ENCODE data around the gene LRP5. TPM values are rescaled to one million over a fixed set of nuclear protein-coding genes. Genes with fewer than 3 reads are reported as not detected.
"Not testable (repeated sequence)": the region's sequence is repeated elsewhere in the genome, so short reads cannot be mapped to it uniquely, and the experiment has no call there.

Gene LRP5
- polyA plus RNA-seq, 10 donors = 38.0 to 66.2 (median 46.8) TPM

DNA sequence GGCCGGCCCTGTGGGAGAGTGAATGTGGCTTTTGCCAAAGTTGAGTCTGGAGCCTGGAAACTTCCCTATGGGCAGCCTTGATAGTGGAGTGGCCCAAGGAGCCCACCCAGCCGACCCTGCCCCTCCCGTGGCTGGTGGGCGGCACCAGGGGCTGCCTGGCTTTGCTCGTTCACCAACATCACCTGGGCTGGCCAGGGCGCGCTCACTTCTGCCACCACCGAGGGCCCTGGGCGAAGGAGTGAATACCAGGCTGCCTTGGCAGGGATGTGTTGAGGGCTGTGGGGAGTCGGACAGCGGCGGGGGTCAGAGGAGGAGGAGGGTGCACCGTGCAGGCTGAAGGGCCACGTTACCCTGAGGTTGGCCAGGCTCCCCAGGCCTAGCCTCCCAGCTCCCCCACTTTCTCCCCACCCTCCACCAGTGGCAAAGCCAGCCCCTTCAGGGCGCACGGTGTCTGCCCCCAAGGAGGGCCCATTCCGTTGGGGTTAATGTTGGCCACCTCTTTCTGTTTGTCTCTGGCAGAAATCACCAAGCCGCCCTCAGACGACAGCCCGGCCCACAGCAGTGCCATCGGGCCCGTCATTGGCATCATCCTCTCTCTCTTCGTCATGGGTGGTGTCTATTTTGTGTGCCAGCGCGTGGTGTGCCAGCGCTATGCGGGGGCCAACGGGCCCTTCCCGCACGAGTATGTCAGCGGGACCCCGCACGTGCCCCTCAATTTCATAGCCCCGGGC lies 125.7 kb downstream of the LRP5 start:
- no peak for DNase-seq

DNA sequence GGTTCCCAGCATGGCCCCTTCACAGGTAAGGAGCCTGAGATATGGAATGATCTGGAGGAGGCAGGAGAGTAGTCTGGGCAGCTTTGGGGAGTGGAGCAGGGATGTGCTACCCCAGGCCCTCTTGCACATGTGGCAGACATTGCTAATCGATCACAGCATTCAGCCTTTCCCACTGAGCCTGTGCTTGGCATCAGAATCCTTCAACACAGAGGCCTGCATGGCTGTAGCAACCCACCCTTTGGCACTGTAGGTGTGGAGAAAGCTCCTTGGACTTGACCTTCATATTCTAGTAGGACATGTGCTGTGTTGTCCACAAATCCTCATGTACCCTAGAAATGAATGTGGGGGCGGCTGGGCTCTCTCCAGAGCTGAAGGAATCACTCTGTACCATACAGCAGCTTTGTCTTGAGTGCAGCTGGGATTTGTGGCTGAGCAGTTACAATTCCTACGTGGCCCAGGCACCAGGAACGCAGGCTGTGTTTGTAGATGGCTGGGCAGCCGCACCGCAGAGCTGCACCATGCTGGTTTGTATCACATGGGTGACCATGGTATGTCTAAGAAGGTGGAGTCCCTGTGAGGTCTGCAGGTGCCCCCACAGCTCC lies 126.4 kb downstream of the LRP5 start:
- no peak for DNase-seq

DNA sequence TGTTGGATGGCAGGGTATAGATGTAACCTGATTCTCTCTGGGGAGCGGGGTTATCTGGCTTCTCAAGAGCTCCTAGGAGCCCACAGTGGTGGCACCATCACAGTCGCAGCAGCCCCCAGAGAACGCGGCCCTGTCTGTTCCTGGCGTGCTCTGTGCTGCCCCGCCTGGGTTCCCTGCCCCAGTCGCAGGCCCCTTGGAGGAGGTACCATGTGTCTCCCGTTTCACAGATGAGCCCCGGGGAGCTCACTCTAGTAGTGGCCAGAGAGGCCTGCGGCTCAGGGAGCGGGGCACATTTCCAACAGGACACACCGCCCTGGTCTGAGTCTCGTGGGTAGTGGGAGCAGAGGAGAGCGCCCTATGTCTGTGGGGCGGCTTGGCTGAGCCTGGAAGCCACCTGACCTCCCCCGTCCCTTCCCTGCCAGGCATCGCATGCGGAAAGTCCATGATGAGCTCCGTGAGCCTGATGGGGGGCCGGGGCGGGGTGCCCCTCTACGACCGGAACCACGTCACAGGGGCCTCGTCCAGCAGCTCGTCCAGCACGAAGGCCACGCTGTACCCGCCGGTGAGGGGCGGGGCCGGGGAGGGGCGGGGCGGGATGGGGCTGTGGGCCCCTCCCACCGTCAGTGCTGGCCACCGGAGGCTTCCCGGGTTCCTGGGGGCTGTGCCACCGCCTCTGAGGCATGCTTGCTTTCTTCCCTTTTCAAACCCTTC lies 127.1 kb downstream of the LRP5 start:
- no peak for DNase-seq

DNA sequence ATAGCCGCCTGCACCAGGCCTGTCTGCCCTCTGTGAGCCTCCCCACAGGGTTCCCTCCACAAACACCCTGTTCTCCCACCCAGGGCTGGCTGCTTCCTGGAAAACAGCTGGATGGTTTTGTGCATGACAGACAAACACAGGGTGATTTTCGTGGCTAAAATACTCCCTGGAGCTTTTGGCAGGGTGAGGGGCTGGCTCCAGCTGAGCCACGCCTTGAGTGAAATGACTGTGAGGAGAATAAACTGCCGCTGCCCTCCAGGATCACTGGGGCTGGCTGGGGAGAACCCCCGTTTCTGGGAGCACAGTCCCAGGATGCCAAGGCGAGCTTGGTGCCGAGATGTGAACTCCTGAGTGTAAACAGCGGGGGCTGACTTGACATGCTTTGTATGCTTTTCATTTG lies 127.8 kb downstream of the LRP5 start:
- DNase-seq = no peak

DNA sequence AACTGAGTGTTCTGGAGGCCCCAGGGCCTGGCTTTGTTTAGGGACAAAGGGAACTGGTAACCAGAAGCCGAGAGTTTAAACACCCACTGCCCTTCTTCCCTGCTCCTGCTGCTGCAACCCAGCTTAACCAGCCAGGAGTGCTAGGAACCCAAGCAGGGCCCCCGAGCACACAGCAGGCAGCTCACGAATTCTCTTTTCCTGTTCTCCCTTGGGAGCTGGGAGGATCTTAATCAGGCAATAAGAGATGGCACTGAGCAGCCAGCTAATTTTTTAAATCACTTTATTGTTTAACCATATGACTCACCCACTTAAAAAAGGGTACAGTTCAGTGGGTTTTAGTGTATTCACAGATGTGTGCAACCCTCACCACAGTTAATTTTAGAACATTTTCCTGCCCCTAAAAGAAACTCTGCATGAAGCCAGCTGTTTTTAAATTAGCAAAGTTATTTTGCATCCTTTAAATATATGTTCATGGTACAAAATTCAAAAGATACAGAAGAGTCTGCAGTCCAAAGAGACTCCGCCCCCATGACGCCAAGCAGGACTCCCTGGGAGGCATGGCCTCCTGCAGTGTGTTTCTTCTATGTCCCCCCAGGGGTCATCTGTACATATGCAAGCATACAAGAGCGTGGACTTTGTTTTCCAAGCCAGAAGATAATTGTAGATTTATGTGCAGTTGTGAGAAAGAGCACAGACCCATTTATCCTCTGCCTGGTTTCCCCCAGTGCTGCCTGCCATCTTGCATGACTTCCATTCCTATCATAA lies 129.3 kb downstream of the LRP5 start:
- DNase-seq = no peak

DNA sequence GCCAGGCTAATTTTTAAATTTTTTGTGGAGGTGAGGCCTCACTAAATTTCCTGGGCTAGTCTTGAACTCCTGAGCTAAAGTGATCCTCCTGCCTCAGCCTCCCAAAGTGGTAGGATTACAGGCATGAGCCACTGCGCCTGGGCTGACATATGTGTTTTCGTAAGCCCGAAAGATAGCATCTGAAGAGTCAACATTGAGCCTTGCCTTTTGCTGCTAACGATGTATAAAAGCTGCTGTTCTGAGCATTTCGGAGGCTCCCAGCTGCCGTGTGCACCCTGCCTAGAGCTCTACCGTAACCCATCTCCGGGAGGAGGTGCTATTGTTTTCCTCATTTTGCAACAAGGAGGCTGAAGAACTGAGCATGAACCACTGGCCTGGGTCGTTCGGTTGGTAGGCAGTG lies 130.0 kb downstream of the LRP5 start:
- no peak for DNase-seq

DNA sequence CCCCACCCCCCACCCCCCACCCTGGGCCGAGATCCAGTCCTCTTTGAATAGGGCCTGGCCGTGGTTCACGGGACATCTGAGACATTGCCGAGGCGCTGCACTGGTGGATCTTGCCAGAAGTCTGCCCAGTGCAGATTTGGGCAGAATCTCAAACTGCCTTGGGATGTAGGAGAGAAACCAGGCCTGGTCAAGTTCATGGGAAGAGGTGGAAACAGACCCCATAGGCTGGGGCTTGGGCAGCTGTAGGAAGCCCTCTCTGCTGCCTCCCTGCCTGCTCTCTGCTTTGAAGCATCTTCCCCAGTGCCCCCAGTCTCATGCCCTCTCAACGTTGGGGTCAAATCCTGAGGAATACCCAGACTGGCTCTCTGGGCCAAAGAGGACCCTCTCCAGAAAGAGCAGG lies 132.2 kb downstream of the LRP5 start:
- no peak for DNase-seq

DNA sequence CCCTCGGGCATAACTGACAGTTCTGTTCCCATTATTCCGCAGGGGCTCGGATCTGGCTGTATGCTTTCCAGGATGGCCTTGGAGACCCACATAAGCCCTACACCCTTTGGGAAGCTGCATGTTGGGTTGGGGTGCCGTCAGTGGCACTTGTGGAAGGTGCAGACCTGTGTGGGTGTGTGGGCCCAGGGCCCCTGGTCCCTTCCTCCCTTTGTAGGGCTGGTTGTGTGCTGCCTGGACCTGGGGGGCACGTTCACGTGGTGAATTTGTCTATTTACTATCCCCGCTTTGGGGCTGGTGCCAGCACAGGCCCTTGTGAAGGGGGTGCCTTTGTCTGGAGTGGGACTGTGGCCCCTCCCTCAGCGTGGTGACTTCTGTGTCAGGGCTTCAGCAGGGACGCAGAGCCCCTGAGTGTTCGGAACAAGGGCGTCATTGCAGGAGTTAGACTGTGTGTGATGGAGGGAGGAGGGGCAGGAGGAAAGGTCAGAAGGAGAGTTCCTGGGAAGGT lies 133.2 kb downstream of the LRP5 start:
- DNase-seq = no peak

DNA sequence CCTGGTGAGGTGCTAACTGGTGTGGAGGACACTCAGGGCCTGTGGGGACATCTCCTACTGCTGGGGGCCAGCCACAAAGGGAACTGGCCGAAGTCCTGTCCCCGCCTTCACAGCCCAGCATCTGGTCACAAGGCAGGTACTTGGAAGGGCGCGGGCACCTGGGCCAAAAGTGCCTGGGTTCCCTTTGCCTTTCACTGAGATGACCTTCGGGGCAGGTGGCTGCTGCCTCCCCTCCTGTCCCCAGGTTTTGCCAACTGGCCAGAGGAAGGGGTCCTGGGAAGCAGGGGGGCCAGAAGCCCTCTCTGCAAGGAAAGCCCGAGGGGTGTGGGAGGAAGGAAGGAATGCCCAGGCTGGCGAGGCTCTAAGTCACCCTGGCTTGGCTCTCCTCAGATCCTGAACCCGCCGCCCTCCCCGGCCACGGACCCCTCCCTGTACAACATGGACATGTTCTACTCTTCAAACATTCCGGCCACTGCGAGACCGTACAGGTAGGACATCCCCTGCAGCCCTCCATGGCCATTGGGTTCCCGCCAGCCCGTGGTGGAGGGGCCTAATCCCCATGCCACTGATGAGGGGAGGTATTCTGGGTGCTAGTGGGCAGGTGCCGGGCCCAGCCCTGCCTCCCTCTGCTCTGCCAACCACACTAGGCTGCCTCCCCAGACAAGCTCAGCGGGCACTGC lies 133.8 kb downstream of the LRP5 start:
- no peak for DNase-seq

DNA sequence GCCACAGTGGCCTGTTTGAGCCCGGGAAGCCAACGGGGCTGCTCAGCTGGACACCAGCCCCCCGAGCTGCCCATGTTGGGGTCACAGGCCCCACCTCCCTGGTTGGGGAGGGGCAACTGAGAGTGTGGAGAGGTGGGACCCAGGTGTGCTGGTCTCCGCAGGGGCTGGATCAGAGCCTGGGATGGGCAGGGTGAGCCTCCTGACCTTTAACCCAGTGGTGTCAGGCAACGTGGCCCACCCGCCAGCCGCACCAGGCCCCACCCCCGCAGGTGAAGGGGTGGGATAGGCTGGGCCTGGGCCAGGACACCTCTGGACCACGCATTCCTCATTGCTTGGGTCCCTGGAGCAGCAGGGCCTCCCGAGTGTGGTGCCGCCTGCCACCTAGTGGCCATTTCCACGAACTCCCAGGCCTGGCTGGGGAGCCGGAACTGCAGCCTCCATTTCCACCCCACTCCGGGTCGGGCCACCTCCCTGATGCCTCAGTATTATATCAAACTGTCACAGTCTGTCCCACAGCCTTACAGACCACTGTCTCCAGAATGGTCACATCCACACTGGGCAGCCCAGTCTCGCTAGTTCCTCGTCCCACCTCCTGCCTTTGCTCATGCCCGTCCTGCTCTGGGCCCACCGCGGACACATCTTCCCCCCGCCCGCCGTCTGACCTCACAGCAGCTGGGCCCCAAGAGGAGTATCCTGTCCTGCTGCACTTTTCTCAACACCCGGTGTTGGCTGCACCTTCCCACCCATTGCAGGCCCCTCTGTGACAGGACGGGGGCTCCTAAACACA lies 134.8 kb downstream of the LRP5 start:
- peak; percentile 49 to 83 (median 75) for DNase-seq

DNA sequence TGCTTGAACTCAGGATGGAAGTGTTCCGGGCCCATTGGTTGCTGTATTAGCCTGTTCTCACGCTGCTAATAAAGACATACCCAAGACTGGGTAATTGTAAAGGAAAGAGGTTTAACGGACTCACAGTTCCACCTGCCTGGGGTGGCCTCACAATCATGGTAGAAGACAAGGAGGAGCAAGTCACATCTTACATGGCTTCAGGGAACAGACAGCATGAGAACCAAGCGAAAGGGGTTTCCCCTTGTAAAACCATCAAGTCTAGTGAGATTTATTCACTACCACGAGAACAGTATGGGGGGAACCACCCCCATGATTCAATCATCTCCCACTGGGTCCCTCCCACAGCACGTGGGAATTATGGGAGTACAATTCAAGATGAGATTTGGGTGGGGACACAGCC lies 135.5 kb downstream of the LRP5 start:
- not testable (repeated sequence) for DNase-seq

DNA sequence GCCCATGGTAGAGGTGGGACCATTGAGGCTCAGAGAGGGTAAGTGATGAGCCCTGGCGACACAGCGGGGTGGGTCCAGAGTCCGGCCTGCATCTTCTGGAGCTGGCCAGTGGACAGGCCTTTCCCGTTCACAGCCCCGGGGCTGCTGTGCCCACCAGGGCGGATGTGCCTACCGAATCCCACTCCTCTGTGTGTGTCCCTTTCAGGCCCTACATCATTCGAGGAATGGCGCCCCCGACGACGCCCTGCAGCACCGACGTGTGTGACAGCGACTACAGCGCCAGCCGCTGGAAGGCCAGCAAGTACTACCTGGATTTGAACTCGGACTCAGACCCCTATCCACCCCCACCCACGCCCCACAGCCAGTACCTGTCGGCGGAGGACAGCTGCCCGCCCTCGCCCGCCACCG lies 136.2 kb downstream of the LRP5 start:
- DNase-seq = no peak

DNA sequence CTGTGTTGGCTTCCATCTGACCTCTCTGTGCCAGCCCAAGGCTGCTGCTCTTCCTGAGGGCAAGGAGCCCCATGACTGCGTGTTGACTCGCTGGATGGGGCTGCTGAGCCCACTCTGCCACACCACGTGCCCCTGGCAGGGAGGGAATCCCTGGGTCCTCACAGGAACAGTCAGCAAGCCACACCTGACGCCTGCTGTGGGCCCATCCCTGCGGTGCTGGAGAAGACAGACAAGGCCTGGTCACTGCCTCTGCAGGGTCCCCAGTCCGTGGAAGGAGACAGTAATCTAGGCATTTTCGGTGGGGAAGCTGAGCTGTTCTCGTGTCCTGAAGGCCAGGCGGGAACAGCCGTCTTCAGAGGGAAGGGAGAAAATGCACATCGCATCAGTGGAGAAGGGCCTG lies 137.6 kb downstream of the LRP5 start:
- DNase-seq = no peak

DNA sequence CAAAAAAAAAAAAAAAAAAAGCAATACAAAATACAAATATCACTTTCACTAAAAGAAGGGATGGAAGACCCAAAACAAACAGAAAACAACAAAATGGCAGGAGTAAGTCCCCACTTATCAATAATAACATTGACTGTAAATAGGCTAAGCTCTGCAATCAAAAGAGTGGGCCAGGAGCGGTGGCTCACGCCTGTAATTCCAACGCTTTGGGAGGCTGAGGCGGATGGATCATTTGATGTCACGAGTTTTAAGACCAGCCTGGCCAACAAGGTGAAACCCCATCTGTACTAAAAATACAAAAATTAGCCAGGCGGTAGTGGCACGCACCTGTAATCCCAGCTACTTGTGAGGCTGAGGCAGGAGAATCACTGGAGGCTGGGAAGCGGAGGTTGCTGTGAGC lies 138.3 kb downstream of the LRP5 start:
- DNase-seq = no peak

DNA sequence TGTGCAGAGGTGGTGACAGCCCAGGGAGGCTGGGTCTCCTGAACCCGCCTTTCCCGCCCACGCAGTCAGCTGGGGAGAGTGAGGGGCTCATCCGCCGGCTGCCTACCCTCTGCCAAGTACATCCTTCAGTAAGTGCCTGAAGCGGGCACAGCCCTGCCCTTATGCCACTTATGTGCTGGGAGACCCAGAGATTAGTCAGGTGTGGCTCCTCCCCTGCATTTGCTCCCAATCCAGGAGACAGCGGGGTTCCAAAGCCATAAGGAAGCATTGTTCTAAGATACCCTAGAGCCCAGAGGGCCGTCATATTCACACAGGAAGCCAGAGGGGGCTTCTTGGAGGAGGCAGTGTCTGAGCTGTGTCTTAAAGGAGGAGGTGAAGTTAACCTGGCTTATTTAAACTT lies 142.4 kb downstream of the LRP5 start:
- DNase-seq = no peak

DNA sequence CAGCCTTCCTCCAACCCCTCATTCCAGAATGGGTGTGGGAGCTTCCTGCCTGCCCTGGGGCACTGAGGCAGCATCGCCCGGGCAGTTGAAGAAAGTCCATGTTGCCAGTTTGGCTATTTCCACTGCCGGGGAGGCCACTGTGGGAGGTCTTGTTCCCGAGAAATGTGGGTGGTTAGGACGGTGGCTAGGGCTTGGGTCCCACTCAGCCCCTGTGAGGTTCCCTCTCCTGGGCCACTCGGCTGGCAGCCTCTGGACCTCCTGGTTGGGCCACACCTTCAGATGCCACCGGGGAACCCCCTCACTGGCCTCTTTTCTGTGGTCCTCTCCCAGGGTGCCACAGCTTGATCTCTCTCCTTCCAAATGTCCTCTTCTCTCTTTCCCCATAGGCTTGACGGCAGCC lies 143.1 kb downstream of the LRP5 start:
- DNase-seq = no peak

DNA sequence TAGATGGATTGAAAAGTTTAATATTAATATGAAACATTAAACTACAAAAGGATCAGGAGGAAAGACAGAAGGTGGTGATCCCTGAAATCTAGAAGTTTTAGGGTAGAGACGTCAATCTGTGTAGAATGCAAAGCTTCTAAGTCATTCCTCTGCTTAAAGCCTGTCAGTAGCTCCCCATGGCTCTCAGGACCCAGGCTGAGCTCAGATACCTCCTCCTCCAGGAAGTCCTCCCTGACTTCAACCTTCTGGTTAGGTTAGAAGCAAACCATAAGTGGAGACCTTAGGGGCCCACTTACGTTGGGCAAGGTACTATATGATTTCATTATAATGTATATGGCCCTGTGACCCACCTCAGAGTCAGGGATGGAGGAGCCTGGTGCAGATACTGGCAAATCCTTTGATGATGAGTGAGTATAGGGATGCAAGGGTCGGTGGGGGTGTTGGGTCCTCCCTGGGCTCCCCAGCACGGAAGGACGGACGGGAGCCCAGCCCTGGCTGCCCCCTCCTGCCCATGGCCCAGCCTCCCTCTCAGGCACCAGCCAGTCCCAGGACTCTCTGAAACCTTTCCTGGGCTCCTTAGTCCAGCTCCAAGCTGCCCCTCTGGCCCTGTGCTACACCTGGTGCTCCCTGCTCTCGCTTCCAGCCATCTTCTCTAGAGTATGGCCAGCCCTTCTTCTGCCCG lies 145.0 kb downstream of the LRP5 start:
- no peak for DNase-seq

DNA sequence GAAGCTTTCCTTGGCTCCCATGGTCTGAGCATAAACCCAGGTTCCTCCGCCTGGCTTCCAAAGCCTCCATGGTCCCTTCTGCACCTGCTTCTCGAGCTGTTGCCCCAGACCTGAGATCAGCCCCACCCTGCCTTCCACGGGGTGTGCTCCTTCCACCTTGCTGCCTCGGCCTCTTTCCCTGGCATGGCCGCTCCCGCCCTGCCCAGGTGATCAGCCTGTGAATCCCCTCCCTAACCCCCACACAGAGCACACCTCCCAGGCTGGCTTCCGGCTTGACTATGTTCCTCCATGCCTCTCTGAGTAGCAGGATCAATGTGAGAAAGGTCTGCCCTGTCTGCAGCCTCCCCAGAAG lies 145.5 kb downstream of the LRP5 start:
- no peak for DNase-seq

DNA sequence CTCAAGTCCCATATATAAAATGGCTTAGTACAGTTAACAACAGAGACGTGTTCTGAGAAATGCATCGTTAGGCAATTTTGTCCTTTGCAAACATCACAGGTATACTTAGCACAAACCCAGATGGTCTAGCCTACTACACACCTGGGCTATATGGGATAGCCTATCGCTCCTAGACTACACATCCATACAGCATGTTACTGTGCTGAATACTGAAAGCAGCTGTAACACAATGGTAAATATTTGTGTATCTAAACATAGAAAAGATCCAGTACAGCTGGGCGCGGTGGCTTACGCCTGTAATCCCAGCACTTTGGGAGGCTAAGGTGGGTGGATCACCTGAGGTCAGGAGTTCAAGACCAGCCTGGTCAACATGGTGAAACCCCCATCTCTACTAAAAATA lies 145.9 kb downstream of the LRP5 start:
- not testable (repeated sequence) for DNase-seq

Data from muscle of back (tissue), 11 donors.